COR-L47 (cell line): ENCODE results near the gene SLC8A2.

Experiments
- DNase-seq: peaks from one replicate; lab custom pipeline; 2025; lab: John Stamatoyannopoulos, UW

Gene SLC8A2

DNA sequence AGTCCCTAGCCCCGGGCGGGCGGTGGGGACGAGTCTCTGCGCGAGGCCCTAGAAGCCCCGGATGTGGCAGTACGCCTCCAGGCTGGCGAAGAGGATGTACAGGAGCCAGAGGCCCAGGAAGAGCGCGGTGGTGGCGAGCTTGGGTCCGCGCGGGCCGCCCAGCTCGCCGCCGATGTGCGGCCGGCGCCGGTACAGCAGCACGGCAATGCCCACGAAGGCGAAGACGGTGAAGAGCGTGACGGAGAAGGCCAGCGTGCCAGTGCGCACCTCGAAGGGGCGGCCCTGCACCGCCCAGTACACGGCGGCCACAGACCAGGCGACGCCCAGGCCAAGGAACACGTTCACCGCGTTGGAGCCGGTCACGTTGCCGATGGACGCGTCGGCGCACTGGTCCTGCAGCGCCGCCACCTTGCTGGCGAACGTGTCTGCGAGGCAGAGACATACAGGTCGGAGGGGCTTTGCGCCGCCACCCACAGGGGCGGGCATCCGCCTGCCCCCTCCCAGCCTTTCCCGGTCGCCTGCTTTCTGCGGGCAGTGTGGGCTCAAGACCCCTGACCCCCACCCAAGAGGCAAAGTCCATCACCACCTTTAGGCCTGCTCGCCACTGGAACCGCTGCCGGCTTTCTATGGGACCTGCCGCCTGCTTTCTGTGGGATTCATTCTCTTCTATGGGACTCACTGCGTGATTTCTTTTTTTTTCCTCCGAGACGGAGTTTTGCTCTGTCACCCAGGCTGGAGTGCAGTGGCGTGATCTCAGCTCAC, 41.5 kb downstream of the SLC8A2 start:
- no peak for DNase-seq

DNA sequence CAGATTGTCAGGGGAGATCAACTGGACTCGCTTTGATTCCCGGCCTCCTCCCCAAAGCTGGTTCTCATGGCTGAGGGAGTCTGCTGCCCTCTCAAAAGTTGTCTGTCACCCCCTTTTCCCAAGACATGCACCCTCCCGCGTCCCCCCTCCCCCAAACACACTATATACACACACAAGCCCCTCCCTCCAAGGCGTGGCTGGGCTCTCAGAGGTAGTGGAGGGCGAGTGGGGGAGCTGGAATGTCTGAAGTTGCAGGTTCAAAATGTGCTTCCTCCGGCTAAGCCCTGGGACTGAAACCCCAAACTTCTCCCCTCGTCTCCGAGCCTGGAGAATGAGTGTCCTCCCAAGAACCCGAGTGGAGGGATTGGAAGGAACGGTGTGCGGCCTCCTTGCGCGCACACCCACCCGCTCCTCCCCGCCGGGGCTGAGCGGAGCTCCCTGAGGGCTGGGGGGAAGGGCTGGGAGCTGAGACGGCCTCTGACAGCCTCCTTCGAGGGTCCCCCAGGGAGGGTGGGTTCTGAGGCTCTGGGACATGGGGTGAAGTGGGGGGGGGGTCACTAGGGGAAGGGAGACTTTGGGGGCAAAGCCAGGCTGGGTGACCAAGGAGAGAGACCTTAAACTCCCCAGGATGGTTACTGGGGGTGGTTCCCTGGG, 42.4 kb downstream of the SLC8A2 start:
- DNase-seq = no peak

DNA sequence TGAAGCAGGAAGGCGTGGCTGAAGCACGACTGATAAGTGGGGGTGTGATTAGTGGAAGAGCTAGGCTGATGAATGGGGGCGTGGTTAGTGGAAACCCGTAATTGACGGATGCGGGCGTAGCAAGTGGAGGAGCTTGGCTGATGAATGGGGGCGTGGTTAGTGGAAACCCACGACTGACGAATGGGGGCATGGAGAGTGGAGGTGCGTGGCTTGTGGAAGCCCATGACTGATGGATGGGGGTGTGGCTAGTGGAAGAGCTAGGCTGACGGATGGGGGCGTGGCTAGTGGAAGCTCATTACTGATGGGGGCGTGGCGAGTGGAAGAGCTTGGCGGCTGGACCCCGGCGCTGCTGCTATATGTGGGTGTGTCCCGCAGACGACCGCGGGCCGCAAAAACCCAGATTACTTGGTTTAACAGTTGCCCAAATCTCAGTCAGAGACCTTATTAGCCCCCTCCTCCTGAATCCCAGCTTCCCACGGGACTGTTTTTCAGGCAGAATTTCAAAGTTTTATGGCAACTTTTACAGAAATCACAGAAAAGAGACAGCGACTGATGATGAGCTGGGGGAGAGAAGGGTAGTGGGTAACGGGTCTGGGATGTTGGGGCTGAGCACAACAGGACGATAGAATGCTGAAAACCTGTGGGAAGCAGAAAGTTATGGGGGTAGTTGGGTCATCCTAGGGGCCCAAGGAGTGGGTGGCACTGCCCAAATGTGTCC, 43.4 kb downstream of the SLC8A2 start:
- DNase-seq = peak; percentile 99

DNA sequence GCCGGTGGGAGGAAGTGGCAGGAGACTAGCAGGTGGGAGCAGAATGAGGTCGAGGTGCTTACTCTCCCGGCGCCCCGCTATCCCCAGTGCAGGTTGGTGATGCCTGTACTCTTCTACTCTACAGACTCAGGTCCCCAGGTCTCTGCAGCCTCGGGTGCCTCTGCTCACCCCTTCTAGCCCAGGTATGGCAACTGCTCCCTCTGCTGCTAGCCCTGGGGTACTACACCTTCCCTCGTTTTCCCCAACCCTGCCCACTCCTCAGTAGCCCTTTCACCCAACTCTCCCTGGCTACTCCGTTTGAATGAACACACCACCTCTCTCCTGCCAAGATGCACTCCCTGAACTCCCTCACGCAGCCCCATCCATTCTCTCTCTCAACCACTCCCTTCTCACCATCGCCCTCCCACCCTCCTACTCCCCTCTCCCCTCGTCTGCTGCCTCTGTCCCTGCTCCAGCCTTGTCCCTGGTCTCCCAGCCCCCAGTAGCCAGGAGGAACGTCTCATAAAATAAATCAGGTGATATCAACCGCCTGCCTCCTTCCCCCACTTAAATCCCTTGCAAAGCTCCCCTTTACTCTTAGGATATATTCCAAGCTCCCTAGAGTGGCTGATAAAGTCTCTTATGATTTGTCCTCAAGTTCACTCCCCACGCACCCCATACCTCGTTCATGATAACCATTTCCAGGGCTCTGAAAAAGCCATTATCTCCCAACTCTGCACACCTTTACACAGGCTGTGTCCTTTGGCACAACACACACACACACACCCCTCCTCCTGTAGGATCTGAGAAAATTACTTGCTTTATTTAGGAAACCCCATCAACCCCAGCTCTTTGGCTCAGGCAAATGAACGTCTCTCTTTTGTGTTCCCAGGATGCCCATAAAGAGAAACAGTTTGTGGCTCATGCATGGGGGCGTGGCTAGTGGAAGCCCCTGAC, 44.2 kb downstream of the SLC8A2 start:
- DNase-seq = peak; percentile 45

DNA sequence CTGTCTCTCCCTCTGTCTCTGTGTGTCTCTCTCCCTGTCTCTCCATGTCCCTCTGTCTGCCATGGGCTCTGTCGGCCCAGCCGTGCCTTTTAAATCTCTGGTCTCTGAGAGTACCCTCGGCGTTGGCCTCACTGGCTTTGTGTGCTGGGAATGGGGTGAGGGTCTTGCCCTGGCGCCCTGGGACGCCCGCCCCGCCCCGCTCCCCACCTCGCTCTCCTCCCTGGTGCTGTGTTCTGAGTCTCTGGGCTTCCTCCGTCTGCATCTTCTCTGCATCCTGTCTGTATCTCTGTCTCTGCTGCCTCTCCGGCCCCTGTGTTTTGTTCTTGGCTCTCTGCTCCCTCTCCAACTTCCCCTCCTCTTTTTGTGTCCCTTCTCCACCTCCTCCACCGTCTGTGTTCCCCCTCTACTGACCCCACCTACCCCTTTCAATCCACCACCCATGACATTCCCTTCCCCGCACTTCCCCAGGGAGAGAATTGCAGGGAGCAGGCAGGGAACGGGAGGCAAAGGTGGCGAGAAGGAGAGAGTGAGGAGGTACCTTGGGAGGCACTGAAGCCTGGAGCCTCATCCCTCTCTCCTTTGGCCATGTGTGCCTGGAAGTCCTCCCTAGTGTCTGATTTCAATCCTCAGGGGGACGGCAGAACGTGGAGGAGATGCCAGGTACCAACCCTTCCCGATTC, 48.4 kb downstream of the SLC8A2 start:
- no peak for DNase-seq

DNA sequence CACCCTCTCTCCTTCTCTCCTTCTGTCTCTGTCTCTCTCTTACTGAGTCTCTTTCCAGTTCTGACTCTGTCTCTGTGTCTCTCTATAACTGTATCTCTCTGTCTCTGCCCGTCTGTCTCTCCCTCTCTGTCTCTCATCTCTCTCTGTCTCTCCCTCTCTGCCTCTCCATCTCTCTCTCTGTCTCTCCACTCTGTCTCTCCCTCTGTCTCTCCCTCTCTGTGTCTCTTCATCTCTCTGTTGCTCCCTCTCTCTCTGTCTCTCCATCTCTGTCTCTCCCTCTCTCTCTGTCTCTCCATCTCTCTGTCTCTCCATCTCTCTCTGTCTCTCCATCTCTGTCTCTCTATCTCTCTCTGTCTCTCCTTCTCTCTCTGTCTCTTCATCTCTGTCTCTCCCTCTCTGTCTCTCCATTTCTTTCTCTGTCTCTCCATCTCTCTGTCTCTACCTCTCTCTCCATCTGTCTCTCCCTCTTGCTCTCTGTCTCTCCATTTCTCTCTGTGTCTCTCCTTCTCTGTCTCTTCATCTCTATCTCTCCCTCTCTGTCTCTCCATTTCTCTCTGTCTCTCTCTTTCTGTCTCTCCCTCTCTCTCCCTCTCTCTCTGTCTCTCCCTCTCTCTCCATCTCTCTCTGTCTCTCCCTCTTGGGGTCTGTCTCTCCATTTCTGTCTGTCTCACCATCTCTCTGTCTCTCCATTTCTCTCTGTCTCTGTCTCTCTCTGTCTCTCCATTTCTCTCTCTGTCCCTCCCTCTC, 49.1 kb downstream of the SLC8A2 start:
- DNase-seq = no peak

DNA sequence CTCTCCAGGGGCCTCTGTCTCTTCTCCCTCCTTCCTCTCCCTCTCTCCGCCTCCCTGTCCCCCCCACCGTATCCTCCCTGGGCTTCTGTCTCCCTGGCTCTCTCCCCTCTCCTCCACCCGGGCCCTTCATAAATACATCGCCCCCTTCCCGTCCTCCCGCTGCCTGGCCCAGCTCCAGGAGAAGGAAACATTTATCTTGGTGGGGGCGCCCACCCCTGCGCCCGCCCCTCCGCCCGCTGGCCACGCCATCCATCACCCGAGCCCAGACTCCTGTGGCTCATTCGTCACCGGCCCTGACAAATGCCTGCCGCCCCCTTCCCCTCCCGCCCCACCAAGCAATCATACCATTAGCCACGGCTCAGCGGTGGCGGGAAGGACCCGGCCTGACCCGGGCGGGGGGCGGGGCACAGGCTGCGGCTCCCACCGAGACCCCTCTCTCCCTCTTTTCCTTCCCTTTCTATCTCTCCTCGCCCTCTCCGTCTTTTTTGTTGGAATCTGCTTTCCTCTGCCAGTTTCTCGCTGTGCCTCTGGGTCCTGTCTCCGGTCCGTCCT, 49.8 kb downstream of the SLC8A2 start:
- peak; percentile 48 for DNase-seq

DNA sequence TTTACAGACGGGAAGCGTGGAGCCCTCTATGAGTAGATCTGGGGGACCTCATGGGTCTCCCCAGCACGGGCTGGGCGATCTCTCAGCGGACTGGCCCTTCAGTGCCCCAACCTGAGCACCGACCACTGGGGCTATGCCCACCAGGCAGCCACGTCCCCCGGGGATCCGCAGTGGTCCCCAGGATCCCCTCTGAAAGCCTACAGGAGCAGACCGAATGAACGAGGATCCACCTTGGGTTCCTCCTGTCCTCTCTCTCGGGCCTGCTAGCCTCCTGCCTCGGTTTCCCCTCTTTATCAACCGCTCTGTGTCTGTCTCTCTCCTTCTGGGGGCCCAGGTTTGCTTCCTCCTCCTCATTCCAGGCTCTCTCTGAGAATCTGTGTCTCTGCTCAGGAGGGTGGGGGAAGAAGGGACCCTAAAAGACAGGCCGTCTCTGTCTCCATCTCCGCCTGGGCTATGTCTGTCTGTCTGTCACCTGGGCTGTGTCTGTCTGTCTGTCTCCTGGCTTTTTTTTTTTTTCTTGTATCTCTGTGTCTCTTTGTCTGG, 50.4 kb downstream of the SLC8A2 start:
- no peak for DNase-seq

DNA sequence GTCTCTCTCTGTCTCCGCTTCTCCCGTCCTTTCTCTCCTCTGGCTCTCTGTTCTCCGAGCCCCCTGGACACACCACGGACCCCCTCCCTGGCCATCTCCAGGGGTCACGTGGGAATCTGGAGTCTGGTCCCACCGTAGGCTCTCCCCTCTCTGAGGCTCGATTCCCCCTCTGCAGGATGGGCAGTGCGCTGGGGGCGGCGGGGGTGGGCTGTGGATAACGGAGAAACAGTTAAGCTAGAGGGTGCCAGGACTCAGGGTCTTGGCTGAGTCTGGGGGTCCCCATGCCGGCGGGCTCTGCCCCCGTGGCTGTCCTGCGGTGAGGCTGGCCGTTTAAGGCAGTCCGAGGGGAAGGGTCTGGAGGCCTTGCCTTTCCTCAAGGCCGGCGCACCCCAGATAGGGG, 51.9 kb downstream of the SLC8A2 start:
- no peak for DNase-seq

DNA sequence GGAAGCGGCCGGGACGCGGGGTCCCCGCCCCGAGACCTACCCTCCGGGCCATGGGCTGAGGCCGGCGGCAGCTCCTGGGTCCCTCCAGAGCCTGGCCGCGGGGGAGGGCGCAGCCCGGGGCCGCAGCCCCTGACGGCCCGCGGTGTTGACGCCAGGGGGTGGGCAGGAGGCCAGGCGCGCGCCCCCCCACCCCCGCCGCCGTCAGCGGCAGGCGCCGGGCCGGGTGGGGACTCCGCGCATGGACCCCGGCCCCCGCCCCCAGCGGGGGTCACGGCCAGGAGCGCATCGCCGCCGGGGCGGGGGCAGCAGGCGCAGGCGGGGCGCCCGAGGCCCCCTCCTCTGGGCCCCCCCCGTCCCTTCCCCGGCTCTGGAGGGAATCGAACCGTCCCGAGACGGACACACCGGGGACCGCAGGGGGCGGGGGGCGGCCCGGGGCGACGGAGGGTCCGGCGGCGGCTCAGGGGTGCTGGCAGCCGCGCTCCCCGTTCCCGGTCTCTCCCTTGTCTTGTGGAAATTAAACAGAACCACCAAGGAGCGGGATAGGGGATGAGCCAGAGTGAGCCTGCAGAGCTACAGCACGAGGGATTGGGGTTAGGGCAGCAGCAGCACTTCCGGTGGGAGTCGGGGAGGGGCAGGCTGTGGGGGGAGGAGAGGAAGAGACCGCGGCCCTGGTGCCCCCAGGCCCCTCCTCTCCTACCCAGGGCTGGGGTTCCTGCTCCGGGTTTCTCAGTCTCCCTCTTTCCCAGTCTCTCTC, 52.5 kb downstream of the SLC8A2 start, which contains the start of gene MEIS3:
Gene MEIS3, minus strand, starts transcription at position 498 of the 754 bp plus-strand sequence. Its CDS starts 446 bp downstream, at position 52.
- DNase-seq = no peak

DNA sequence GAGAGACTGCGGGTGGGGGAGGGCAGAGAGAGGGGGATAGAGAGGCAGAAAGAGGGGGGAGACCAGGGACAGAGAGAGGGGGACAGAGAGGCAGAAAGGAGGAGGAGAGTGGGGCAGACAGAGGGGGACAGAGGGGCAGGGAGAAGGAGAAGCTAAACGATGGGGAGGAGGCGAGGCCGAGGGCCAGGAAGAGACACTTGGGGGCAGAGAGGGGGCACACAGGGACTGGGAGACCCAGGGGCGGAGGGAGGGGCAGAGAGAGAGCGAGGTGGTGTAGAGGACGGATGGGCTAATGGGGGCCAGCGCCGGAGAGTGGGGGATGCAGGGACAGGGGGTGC, 53.0 kb downstream of the SLC8A2 start:
- no peak for DNase-seq

DNA sequence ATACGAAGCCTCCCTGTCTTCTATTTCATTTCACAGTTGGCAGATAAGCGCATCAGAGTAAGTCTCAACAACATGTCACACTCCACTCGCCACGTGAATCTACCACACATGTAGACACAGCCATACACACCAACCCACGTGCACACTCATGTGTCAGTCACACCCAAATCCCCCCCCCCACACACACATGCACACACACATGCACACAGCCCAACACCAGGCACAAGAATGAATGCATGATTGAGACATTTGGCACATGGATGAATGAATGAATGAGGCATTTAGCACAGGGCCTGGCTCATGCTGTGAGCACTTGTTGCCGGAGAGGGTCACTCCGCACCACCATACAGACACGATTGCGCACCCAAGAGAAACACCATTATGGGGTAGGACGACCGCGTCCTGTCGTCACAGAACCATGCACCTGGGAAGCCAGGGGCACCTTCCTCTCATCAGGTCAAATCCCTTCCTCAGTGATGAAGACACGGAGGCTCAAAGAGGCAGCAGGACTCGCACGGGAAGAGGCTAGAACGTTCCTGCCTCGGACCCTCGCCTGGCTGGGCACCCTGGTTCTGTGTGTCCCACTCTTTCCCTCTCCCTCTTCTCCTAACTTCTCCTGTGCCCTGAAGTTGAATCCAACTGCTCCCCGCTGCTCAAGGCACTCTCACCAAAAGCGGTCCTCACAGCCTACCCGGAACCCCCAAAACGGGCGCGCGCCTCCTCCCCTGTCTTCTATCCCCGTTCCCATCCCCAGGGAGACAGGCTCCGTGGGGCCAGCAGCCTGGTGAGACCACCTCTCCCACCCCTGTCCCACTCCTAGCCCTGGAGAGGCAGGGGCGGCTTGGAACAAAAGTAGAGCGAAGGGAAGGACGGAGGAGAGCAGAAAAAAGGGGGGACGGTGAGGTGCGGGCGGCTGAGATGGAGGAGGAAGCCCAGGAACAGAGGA, 53.7 kb downstream of the SLC8A2 start:
- DNase-seq = no peak

DNA sequence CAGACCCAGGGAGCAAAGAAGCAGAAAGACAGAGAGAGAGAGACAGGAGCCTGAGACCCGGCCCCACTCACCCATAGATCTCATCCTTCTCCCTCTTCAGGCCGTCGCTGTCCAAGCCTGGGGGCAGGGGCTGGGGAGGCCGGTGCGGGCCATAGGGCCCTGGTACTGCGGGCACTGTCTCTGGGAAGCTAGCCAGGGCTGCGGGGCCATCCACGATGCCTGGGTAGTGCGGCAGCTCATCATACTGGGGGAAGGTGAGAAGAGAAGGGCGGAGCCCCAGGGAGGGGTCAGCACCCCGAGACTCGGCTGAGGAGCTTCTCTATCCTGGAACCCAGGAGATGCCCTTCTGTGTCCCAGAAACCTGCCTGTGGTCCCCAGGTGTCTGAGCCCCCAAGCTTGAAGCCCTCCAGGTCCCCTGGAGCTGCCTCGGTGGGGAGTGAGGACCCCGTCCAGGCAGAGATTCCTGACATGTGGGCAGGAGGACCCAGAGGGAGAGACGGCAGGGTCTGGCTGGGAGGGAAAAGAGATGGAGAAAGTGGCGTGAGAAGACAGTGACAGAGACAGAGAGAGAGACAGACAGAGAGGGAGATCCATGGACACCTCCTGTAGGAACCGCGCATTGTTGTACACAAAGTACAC, 54.5 kb downstream of the SLC8A2 start:
- DNase-seq = no peak

DNA sequence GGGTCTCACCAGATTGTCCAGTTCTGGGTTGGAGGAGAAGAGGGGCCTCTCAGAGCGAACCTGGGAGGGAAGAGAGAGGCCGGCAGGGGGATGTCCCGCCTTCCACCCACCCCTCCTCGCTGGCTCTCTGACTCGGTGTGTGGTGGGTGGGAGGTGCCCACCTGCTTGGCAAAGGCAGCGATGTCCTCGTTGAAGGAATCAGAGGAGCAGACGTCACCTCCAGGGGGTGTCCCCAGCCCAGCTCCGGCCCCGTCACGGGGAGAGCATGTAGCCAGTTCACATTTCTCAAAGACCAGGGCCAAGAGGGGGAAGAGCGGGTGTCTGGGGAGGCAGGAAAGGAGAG, 55.1 kb downstream of the SLC8A2 start:
- DNase-seq = no peak

DNA sequence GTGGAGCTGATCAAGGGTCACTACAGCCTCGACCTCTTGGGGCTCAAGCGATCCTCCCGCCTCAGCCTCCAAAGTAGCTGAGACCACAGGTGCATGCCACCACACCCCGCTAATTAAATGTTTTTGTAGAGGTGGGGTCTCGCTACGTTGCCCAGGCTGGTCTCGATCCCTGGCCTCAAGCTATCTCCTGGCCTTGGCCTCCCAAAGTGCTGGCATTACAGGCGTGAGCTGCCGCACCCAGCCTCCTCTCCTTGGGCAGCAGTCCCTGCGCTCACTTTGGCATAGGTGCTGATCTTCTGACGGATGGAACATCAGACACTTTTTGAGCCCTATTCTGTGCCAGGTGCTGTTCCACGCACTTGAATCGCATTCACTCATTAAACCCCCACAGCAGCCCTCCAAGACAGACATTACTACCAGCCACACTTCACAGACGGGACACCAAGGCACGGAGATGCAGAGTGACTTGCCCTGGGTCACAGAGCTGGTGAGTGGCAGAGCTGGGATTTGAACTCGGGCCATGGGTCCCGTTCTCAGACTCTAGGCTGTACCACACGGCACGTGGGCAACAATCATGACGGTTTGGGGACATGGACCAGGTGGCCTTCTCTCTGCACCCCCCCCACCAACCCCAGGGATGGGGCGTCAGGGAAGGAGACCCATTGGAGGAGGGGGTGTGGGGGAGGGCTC, 55.6 kb downstream of the SLC8A2 start:
- no peak for DNase-seq

DNA sequence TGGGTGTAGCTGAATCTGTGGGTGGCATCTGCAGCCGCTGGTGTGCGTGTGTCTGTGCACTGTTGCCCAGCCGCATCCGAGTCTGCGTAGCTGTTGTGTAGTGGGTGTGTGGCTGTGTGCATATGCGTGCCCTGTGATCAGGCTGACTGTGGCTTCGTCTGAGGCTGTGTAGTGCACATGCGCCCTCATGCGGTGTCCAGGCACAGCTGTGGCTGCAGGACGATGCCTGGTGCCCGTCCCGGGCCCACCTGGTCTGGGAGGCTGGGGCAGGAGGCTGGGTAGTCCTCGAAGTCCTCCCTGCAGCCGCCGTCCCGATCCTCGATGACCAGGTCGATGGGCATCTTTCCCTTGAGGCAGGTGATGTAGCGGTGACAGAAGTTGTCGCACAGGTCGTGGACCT, 57.2 kb downstream of the SLC8A2 start:
- DNase-seq = peak; percentile 53

DNA sequence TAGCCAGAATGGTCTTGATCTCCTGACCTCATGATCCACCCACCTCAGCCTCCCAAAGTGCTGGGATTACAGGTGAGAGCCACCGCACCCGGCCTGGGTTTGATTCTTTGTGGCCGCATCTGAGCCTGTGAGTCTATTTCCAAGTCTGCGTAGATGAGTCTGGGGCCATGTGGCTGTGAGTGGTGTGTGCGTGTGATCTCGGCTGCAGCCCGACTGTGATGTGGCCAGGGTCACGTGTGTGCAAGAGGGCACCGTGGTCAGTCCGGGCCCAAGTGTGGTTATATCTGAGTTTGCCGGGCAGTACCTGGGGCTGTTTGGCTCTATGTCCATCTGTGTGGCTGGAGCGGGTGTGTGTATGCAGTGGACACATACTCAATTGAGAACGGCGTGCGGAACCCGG, 57.8 kb downstream of the SLC8A2 start:
- DNase-seq = no peak
